Choroid plexus epithelial cell (primary cell): ENCODE results near the gene RASGEF1C.

Experiments used
- DNase-seq: peaks from one replicate; pipeline ENCODE4 v3.0.0-alpha.2; 2010; ENCODE audit warnings: low read depth
- H3K4me3 ChIP-seq: 2 replicates; pipeline ENCODE4 v1.5.1; 2011; ENCODE audit warnings: low read depth, mild to moderate bottlenecking, control low read depth, low read length, moderate library complexity
- CTCF ChIP-seq: conservative IDR thresholded peaks from 2 replicates; pipeline ENCODE4 v1.5.1; 2011; ENCODE audit warnings: low read depth, mild to moderate bottlenecking, control low read depth, inconsistent platforms, low read length, moderate library complexity

RASGEF1C gene

GRCh38 chr5:180117000-180117725 is 91.8 kb downstream of the RASGEF1C start:
- no peak for TF ChIP-seq CTCF
- DNase-seq: no peak
- no peak overlapping the region for H3K4me3 ChIP-seq

DNA sequence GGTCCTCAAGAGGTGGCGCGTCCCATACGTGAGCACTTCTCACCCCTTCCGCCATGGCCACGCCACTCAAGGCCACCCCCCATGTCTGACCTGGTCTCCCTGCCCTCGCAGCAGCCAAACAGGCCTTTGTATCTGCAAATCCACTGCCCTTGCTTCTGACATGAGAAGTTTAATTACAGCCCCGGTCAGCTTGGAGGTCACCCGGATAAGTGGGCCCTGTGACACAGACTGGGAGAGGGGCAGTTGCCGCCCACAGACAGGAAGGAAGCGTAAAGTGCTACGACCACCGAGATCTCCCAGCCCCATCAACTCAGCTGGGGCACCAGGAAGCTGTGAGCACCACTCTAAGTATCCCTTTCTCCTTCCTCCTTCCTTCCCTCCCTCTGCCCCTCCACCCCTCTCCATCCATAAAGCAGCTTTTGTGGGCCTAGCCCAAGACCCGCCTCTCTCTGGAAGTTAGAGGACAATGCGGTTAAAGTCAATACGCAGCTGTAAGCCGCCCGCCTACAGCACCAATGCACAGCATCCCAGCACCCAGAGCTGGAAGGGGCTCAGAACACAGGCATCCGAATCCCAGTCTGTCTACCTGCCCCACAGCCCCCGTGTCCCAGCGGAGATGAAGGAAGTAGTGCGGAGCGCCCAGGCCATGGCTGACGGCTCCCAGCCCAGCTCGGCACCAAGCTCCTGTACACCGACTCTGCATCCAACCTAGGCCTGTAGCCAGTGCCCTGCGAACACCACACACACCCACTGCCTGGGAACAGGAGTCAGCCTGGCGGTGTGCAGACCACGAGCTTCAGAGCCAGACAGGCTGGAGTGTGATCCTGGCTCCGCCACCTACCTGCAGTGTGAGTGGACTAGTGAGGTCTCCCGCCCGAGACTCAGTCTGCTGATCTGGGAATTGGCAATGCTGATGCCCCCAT is 92.7 kb downstream of the RASGEF1C start:
- H3K4me3 ChIP-seq: no peak overlapping the region
- DNase-seq: no peak

DNA sequence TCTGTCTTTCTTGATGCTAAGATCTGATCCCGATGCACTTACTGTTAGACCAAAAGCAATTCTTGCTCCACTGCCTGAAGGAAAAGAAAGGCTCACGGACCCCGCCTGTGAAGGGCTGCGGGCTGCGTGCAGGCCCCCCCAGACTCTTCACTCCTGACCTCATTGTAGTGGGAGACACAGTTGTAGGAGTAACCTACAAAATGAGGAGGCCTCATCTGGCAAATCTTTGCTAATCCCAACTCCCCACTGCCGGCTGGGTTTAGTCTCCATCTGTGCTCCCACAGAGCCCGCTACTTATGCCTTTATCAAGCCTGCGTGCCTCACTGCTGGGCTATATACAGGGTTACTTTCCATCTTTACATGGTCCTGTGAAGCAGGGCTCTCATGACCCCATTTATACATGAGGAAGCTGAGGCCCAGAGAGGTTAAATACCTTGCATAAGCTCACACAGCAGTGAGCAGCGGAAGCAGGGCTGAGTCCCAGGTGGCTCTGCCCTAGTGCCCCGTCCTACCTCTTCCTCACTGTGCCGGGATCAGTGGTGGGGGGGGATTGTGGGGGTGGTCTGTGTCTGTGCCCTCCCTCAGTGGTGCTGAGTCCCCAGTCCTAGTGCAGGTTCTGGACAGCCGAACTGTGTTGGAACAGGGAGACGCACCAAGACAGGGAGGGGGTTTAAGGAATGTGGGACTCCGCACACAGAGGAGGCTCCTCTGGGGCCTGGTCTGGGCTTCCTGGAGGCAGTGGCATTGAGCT is 93.5 kb downstream of the RASGEF1C start:
- DNase-seq: no peak
- no peak for TF ChIP-seq CTCF
- no peak overlapping the region for H3K4me3 ChIP-seq

More for the DNA sequence above, 92.7 kb downstream of the RASGEF1C start:
- TF ChIP-seq CTCF: no peak

DNA sequence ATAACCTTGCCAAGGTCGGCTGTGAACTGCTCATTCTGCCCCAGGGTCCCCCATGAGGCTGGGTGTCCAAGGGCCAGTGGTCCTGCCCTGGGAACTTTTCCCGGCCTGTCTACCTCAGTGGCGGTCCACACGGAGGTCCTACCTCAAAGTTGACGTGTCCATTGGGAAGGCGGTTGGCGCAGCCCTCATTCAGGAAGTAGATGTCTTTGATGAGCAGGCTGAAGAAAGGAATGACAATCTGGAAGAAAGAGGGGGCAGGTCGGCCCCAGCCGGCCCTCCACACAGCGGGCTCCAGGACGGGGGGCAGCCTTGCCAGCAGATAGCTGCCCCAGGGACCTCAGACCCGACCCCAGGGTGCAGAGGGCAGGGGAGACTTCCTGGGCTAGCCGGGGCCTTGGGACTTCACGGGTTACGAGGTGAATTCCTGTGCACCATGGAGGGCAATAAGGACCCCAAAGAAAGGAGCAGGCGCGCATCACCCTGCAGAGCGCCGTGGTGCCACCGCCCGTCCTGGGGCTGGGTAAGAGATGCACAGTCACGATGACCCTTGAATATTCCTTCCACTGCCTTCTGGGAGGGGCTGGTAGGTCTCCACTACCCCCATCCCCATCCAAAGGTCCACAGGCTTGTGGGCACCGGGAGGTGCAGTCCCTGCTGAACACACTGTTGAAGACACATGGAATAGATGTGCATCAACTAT is 94.6 kb downstream of the RASGEF1C start:
- no peak overlapping the region for H3K4me3 ChIP-seq
- no peak for TF ChIP-seq CTCF
- no peak for DNase-seq

DNA sequence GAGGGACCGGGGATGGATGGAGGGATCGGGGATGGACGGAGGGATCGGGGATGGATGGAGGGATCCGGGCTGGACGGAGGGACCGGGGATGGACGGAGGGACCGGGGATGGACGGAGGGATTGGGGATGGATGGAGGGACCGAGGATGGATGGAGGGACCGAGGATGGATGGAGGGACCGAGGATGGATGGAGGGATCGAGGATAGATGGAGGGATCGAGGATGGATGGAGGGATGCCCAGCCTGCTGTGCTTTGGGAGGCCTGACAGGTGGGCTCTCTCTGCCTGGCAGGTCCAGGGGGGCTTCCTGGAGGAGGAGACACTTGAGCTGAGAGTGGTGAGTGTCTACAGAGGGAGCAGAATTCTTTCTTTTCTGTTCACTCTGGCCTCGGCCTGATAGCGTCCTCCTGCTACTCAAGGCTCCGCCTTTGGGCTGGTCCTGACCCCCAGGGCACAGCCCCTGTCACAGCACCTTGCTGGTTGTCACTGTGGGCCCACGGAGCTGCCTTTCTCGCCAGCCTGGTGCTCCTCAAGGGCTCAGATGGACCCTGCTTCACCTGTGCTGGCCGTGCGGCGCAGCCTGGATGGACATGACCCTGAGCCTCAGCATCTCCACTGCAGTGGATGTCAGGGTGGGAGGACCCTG is 95.2 kb downstream of the RASGEF1C start:
- DNase-seq: no peak
- no peak for TF ChIP-seq CTCF
- no peak overlapping the region for H3K4me3 ChIP-seq
